SKM-1 (cell line): ENCODE results near the gene ELP1.
"Not testable (repeated sequence)": the region's sequence is repeated elsewhere in the genome, so short reads cannot be mapped to it uniquely, and the experiment has no call there.

ENCODE experiments used
- DNase-seq: peaks from one replicate; lab custom pipeline; 2025; ENCODE audit not compliant: unreplicated experiment; lab: John Stamatoyannopoulos, UW

Gene ELP1

DNA sequence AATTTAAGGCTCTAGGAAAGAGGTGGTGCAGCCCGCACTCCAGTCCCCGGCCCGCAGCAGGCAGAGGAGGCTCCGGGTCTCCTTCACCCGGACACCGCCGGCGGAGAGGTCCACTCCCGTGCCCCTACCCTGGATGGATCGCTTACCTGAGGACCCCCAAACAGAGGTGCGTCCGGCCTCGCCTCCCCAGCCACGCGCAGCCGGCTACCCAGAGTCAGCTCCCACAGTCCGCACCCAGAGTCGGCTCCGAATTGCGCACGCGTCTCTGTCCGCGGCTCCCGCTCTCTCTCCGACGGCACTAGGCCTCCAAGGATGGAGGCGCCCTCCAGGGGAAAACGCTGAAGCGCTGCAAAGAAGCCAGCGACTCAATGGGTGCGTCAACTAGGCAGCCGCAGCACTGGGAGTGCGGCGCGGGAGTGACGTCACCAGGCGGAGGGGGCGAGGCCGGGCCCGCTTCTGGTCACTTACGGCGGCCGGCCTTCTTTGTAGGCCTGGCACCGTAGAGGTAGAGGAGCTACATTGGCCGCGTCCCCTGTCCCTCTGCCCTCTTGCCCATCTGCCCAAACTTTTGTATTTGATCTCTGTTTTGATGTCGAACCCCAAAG lies at the start of gene ELP1:
Gene ELP1 (minus strand): TSS at position 407 of the 605 bp plus-strand sequence. CDS start 2,978 bp downstream, outside the sequence.
- DNase-seq = peak; percentile 48

- DNase-seq = no peak
Measured at GRCh38 chr9:108980893-108981292, 47.0 kb upstream of the ELP1 start.

- no peak for DNase-seq
Measured at GRCh38 chr9:108978205-108978604, 44.3 kb upstream of the ELP1 start.

DNA sequence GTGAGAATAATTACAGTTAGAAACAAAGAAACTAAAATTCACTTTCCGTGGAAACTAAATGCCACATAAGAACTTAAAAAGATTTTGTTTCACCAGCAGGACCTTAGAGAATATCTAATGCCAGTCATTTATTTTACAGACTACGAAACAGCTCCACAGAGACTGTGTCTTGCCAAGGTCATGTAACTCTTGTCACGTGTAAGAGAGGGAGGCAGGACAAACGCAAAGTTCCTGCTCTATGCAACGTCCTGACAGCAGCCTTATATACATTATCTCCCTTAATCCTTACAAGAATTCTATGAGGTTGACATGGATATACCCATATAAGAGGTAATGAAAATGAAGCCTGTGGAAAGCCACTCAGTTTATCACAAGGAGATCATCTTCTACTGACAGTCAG lies 40.0 kb upstream of the ELP1 start:
- DNase-seq = no peak

DNA sequence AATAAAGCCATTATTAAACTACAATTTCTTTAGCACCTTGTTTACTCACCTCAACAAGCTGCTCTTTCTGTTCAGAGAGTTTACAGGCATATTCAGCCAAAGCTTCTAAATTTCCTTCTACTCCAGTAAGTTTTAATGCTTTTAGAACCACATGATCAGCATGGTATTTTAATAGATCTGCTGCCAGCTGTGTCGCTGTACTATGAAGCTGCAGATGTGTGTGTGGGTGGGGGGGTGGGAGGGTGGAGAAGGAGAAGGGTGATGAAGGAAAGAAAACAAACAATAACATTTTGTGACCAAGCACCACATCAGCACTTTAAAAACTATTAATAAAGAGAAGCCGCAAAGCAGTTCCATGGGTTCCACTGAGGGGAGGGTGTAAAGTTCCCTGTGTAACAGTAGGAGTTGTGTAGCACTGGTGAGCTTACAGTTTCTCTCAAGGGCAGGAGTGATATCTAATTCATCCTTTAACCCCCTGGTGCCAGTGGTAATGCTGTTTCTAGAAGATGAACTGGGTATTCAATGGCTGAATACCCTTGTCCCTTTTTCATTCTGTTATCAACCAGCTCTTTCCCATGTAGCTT lies 38.8 kb upstream of the ELP1 start:
- no peak for DNase-seq

- no peak for DNase-seq
Measured at GRCh38 chr9:108972186-108972585, 38.3 kb upstream of the ELP1 start.

GRCh38 chr9:108971392-108971791 lies 37.5 kb upstream of the ELP1 start:
- DNase-seq = not testable (repeated sequence)

DNA sequence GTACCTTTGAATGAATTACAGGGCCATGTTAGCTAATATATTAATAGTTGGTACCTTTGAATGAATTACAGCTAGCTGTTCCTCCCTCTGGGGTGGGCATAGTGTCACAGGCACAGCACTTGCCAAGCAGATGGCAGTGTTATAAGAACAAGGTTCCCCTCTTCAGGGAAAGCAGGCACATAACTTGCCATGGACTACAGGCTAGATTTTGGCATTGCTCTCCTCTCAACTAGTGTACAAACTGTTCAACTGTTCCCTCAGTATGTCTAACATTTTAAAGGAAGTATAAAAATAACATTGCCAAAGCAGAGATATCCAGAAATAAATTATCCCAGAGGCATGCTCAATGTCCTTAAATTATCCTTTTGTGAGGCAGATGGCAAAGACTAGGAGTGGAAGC lies 34.0 kb upstream of the ELP1 start:
- no peak for DNase-seq

DNA sequence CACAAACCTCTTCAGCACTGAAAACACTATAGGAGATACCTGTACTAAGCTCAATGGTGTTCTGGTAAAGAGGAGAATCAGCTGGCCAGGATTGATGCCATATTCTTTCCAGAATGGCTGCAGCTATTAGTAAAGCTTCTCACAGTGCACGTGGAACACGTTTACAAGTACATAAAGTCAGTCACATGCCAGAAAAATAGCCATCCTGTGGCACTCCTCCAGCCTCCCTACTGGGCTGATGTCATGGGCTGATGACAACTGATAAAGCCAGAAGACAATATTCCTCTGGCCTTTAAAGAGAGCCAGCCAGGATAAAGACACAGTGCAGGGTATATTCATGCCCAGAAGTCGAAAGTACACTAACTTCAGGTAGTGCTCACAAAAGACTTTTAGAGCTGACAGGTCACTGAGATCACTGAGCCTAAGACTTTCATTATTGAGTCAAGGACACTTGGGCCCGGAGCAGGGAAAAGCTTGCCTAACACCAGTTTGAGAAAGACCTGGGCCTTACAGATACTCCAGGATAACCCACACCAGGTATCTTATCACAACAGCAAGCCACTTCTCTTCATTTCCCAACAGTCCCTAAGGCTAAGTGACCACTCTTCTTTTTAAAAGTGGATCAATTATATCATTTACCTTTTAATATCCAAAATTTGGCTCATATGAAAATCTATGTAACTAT lies 29.7 kb upstream of the ELP1 start:
- DNase-seq = no peak

DNA sequence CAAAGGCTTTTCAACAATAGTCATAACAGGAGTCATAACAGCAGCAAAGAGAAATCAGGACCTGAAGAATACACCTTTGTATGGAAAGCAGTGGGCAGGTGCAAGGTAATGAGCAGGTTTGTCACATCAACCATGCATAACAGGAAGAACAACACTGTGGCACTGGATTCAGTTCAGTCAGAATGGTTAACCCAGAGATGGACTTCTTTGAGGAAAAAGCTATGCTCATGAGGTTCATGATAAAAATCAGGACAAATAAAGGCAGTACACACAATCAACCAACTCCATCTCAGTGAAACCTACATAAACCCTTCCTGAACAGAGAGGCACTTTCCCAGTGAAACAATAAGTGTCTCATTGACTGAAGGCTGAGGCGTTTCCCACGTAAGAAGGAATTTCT lies 27.2 kb upstream of the ELP1 start:
- DNase-seq = no peak

DNA sequence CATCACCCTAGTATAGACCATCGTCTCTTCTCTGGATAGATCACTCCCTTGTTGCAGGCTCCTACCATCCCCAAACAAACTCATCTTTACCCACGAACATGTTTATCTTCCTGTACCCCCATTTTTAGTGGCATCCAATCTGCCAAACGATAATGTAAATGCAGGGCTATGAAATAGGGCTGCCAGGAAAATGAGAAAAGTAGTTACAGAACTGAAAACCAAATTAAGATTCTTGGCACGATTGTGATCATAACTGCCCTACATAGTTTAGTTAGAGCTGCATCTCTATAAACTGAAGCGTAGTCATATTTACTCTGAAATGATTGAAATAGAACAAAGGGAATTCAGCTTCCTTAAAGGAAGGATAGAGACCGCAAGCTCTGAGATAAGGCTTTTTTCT lies 26.4 kb upstream of the ELP1 start:
- DNase-seq = no peak

DNA sequence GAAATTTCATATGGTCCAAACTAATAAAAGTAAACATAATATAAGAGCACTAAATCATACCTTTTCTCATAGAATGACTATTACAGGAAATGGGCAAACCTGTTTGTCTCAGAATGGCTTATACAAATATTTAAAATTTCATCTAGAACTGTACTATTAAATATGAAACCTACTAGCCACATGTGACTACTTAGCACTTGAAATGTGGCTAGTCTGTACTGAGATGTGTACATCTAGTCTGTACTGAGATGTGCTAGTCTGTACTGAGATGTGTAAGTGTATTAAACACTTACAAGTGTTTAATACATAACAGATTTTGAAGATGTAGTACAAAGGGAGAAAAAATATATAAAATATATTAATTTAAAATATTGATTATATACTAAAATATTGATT lies 22.7 kb upstream of the ELP1 start:
- no peak for DNase-seq

DNA sequence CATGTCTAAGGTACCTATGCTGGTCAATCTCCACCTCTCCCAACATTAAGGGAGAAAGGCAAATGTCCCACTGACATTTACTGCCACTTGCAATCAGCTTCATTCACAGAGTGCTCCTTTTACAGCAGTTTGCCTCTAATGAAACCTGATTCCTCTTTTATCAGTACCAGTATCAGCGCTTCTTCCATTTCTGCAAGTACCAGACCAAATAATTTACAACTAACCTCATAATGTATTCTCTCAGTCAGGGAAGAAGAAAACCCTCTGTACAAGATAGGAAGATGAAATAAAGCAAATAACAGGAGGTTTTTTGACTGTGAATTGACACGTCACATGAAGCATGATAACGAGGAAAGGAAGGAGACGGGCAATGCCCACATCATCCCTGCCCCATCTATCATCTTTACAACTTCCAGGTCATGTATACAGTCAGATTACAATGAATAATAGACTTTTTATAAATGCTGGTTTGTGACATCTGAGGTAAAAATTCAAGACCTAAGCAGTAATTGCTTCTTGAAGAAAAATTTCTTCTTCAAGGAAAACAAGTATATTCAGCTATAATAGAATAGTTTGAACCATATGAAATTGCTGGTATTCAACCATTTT lies 22.2 kb upstream of the ELP1 start:
- DNase-seq = no peak

- DNase-seq = no peak
Measured at GRCh38 chr9:108953983-108954574, 20.2 kb upstream of the ELP1 start.

DNA sequence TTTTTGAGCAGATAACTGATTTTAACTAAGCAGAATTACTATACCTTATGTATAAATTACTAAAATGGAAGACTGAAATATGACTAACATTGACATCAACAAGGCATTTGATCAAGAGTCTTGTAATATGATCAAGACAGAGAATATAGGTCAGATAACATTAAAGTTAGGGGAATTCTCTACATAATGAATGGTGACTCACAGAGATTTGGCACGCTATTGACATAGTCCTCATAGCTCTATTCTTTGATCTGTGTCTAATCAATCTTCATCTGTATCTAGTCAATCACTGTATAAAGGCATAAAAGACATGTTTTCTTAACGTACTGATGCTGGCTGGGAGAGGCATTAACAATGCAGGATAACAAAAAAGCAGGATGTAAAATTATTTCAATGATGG lies 17.7 kb upstream of the ELP1 start:
- no peak for DNase-seq

DNA sequence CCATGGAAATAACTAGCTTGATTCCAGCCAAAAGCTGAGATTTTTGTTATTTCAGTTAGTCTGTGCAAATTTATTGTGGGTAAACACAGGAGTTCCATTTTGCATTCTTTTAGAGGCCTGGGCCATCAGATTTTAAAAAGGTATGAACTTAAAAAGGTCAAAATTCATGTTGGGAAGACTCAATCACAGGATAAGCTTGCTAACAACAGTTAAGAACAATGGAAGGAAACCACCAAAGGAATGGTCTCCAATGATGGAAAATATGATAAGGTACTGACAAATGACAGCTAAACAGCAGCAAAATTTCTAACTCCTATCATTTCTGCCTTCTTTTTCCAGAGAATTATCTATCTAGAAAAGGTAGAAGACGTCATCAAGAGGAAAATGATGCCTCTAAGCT lies 16.2 kb upstream of the ELP1 start:
- no peak for DNase-seq

- DNase-seq = no peak
Measured at GRCh38 chr9:108939975-108940374, 6.1 kb upstream of the ELP1 start.

- DNase-seq = no peak
Measured at GRCh38 chr9:108937561-108938305, 3.8 kb upstream of the ELP1 start.

- DNase-seq = peak; percentile 32
Measured at GRCh38 chr9:108934323-108934893, 484 bp upstream of the ELP1 start, which contains the start of gene ABITRAM. ABITRAM (plus strand) TSS chr9:108934400; CDS start chr9:108934487, 87 bp downstream.

DNA sequence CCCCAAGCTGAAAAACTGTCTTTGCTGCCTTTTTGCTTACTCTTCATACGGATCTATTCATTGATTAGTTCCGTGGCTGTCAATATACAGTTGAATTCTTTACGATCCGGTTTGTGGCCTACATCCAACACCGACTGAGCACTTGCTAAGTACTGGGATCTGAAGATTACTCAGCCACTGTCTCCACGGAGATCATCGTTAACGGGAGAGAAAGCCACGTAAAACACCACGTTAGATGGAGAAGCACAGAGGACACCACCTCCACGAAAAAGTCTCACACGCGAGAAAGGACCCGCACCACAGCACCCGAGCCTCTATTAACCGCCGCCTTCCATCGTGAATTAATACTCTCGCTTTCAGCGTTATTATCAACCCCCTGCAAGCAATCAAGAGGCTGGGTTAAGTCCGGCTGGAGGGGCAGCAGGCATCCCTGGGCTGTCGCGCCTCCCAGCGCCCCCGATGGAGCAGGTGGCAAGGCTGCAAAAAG lies 650 bp downstream of the ELP1 start:
- DNase-seq = no peak
